ENCODE measurements around the gene ITGA3. TPM values are rescaled to one million over a fixed set of nuclear protein-coding genes. Genes with fewer than 3 reads are reported as not detected.
A peak's percentile ranks its signal among the peaks of the same experiment; 100 is the strongest.

The ITGA3 gene
- polyA plus RNA-seq, 4 donors = 53.5 to 96.4 (median 72.0) TPM

- Histone ChIP-seq H3K27me3 (ENCODE audit: control insufficient read depth in 3 of 3, insufficient read depth in 3 of 3, low read length in 3 of 3) (peaks cover 0 to 16% (median 0%) of the 10 kb centered on the region in 3 donors), H3K4me3 (ENCODE audit: low read depth in 1 of 3, low read length in 3 of 3) (no peak overlapping the region), H3K4me1 (ENCODE audit: control insufficient read depth in 3 of 3, insufficient read depth in 2 of 3, low read depth in 1 of 3, low read length in 2 of 3) (peaks cover 0 to 5% (median 0%) of the 10 kb centered on the region in 3 donors), H3K9me3 (ENCODE audit: control insufficient read depth in 2 of 2, insufficient read depth in 1 of 2, low read depth in 1 of 2, low read length in 1 of 2) (no peaks in the 10 kb centered on the region), H3K36me3 (ENCODE audit: control insufficient read depth in 3 of 3, insufficient read depth in 2 of 3, low read depth in 1 of 3, low read length in 3 of 3) (no peaks in the 10 kb centered on the region), H3K27ac (ENCODE audit: low read depth in 1 of 3, low read length in 2 of 3) (no peak overlapping the region)
- DNase-seq (no peak), FAIRE-seq (no peak)
- 57 to 64% (median 61%) methylated on average over 19 to 20 of the region's 20 CpGs for WGBS, 3 donors
Observed at GRCh38 chr17:50027881-50028735, 27.8 kb upstream of the ITGA3 start.

DNA sequence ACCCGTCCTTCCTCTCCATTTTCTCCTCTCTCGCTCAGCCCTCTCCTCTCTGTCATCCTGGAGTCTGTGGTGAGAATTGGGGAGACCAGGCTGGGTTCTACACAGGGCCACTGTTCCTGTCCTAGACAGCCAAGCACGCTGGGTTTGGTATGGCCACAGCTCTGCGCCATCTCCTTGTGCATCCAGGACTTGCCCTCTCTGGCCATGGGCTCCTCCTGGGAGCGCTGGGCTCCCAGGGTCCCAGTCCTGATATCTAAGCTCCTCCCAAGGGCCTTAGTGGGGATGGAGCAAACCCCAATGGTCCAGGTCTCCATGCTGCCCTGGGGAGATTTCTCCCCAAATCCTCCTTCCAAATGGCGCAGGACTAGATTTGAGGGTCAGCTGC is 27.2 kb upstream of the ITGA3 start:
- H3K4me3 ChIP-seq (ENCODE audit: low read depth in 1 of 3, low read length in 3 of 3) = no peak overlapping the region
- H3K27me3 ChIP-seq (ENCODE audit: control insufficient read depth in 3 of 3, insufficient read depth in 3 of 3, low read length in 3 of 3) = peaks cover 0 to 16% (median 0%) of the 10 kb centered on the region in 3 donors
- no peak for DNase-seq
- no peaks in the 10 kb centered on the region for H3K36me3 ChIP-seq (ENCODE audit: control insufficient read depth in 3 of 3, insufficient read depth in 2 of 3, low read depth in 1 of 3, low read length in 3 of 3)
- FAIRE-seq = no peak
- no peaks in the 10 kb centered on the region for H3K9me3 ChIP-seq (ENCODE audit: control insufficient read depth in 2 of 2, insufficient read depth in 1 of 2, low read depth in 1 of 2, low read length in 1 of 2)
- WGBS, 3 donors = 83 to 85% (median 84%) methylated on average over 6 of the region's 6 CpGs
- no peak overlapping the region for H3K27ac ChIP-seq (ENCODE audit: low read depth in 1 of 3, low read length in 2 of 3)
- peaks cover 0 to 5% (median 0%) of the 10 kb centered on the region in 3 donors for H3K4me1 ChIP-seq (ENCODE audit: control insufficient read depth in 3 of 3, insufficient read depth in 2 of 3, low read depth in 1 of 3, low read length in 2 of 3)

DNA sequence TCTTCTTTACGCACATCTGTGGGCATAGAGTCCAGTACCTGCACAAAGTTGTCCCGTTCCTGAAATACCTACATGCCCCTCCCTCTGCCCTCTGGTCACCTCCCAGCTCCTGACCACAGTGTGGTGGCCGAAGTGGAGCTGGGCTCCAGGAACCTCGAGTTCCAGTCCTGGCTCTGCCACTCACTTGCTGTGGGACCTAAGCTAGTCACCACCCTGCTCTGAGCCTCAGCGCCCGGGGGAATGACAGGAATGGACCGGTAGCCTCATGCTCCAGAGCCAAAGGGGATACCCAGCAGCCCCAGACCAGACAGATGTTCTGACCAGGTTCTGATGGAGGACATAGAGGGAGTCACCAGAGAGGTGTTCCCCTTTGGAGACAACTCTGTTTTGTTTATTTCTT is 26.7 kb upstream of the ITGA3 start:
- peaks cover 0 to 16% (median 0%) of the 10 kb centered on the region in 3 donors for H3K27me3 ChIP-seq (ENCODE audit: control insufficient read depth in 3 of 3, insufficient read depth in 3 of 3, low read length in 3 of 3)
- DNase-seq = no peak
- no peak overlapping the region for H3K27ac ChIP-seq (ENCODE audit: low read depth in 1 of 3, low read length in 2 of 3)
- H3K9me3 ChIP-seq (ENCODE audit: control insufficient read depth in 2 of 2, insufficient read depth in 1 of 2, low read depth in 1 of 2, low read length in 1 of 2) = no peaks in the 10 kb centered on the region
- 76 to 86% (median 85%) methylated on average over 7 of the region's 7 CpGs for WGBS, 3 donors
- no peak for FAIRE-seq
- H3K36me3 ChIP-seq (ENCODE audit: control insufficient read depth in 3 of 3, insufficient read depth in 2 of 3, low read depth in 1 of 3, low read length in 3 of 3) = no peaks in the 10 kb centered on the region
- H3K4me1 ChIP-seq (ENCODE audit: control insufficient read depth in 3 of 3, insufficient read depth in 2 of 3, low read depth in 1 of 3, low read length in 2 of 3) = peaks cover 0 to 5% (median 0%) of the 10 kb centered on the region in 3 donors
- H3K4me3 ChIP-seq (ENCODE audit: low read depth in 1 of 3, low read length in 3 of 3) = no peak overlapping the region

- FAIRE-seq (no peak), DNase-seq (no peak)
- H3K4me3 ChIP-seq (ENCODE audit: low read depth in 1 of 3, low read length in 3 of 3) = no peak overlapping the region
- H3K27ac ChIP-seq (ENCODE audit: low read depth in 1 of 3, low read length in 2 of 3) = no peak overlapping the region
- H3K4me1 ChIP-seq (ENCODE audit: control insufficient read depth in 3 of 3, insufficient read depth in 2 of 3, low read depth in 1 of 3, low read length in 2 of 3) = peaks cover 0 to 27% (median 0%) of the 10 kb centered on the region in 3 donors
- H3K9me3 ChIP-seq (ENCODE audit: control insufficient read depth in 2 of 2, insufficient read depth in 1 of 2, low read depth in 1 of 2, low read length in 1 of 2) = no peaks in the 10 kb centered on the region
- 65 to 86% (median 84%) methylated on average over 6 of the region's 6 CpGs for WGBS, 3 donors
- no peaks in the 10 kb centered on the region for H3K36me3 ChIP-seq (ENCODE audit: control insufficient read depth in 3 of 3, insufficient read depth in 2 of 3, low read depth in 1 of 3, low read length in 3 of 3)
- peaks cover 0 to 6% (median 0%) of the 10 kb centered on the region in 3 donors for H3K27me3 ChIP-seq (ENCODE audit: control insufficient read depth in 3 of 3, insufficient read depth in 3 of 3, low read length in 3 of 3)
Observed at GRCh38 chr17:50033316-50033715, 22.6 kb upstream of the ITGA3 start.

- FAIRE-seq (no peak), DNase-seq (no peak)
- H3K9me3 ChIP-seq (ENCODE audit: control insufficient read depth in 2 of 2, insufficient read depth in 1 of 2, low read depth in 1 of 2, low read length in 1 of 2) = no peaks in the 10 kb centered on the region
- H3K4me1 ChIP-seq (ENCODE audit: control insufficient read depth in 3 of 3, insufficient read depth in 2 of 3, low read depth in 1 of 3, low read length in 2 of 3) = peaks cover 0 to 27% (median 0%) of the 10 kb centered on the region in 3 donors
- no peaks in the 10 kb centered on the region for H3K36me3 ChIP-seq (ENCODE audit: control insufficient read depth in 3 of 3, insufficient read depth in 2 of 3, low read depth in 1 of 3, low read length in 3 of 3)
- H3K27ac ChIP-seq (ENCODE audit: low read depth in 1 of 3, low read length in 2 of 3) = no peak overlapping the region
- no peaks in the 10 kb centered on the region for H3K27me3 ChIP-seq (ENCODE audit: control insufficient read depth in 3 of 3, insufficient read depth in 3 of 3, low read length in 3 of 3)
- no peak overlapping the region for H3K4me3 ChIP-seq (ENCODE audit: low read depth in 1 of 3, low read length in 3 of 3)
- 81 to 87% (median 83%) methylated on average over 16 of the region's 16 CpGs for WGBS, 3 donors
Observed at GRCh38 chr17:50034498-50035364, 21.2 kb upstream of the ITGA3 start.

GRCh38 chr17:50035421-50035879 is 20.5 kb upstream of the ITGA3 start:
- WGBS, 3 donors = 45 to 79% (median 66%) methylated on average over 5 of the region's 5 CpGs
- H3K27ac ChIP-seq (ENCODE audit: low read depth in 1 of 3, low read length in 2 of 3) = no peak overlapping the region

DNA sequence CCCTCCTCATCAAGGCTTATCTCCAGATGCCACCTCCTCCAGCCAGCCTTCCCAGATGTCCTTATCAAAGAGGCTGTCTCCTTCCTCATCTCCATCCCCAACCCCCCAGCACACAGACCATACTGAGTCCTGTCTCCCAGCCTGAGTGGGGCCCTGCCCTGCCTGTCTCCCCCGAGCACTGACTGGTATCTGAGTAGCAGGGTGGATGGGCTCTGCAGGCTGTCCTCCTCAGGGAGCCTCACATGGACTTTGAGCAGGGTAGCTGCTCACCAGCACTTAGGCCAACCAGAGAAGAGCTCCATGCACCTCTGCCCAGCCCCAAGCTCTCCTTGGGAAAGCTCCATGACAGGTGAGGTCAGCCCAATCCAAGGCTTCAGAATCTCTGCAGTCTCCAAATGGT is 20.0 kb upstream of the ITGA3 start:
- DNase-seq (peak in 1 of 2 donors; percentile 58), FAIRE-seq (no peak)
- H3K9me3 ChIP-seq (ENCODE audit: control insufficient read depth in 2 of 2, insufficient read depth in 1 of 2, low read depth in 1 of 2, low read length in 1 of 2) = no peaks in the 10 kb centered on the region
- no peak overlapping the region for H3K4me3 ChIP-seq (ENCODE audit: low read depth in 1 of 3, low read length in 3 of 3)
- no peaks in the 10 kb centered on the region for H3K36me3 ChIP-seq (ENCODE audit: control insufficient read depth in 3 of 3, insufficient read depth in 2 of 3, low read depth in 1 of 3, low read length in 3 of 3)
- H3K27me3 ChIP-seq (ENCODE audit: control insufficient read depth in 3 of 3, insufficient read depth in 3 of 3, low read length in 3 of 3) = no peaks in the 10 kb centered on the region
- H3K27ac ChIP-seq (ENCODE audit: low read depth in 1 of 3, low read length in 2 of 3) = no peak overlapping the region
- WGBS, 3 donors = 47 to 66% (median 50%) methylated on average over 1 of the region's 1 CpG
- H3K4me1 ChIP-seq (ENCODE audit: control insufficient read depth in 3 of 3, insufficient read depth in 2 of 3, low read depth in 1 of 3, low read length in 2 of 3) = peaks cover 0 to 27% (median 0%) of the 10 kb centered on the region in 3 donors

More at GRCh38 chr17:50035421-50035879, 20.5 kb upstream of the ITGA3 start:
- Histone ChIP-seq H3K9me3 (ENCODE audit: control insufficient read depth in 2 of 2, insufficient read depth in 1 of 2, low read depth in 1 of 2, low read length in 1 of 2) (no peaks in the 10 kb centered on the region), H3K4me3 (ENCODE audit: low read depth in 1 of 3, low read length in 3 of 3) (no peak overlapping the region), H3K27me3 (ENCODE audit: control insufficient read depth in 3 of 3, insufficient read depth in 3 of 3, low read length in 3 of 3) (no peaks in the 10 kb centered on the region), H3K4me1 (ENCODE audit: control insufficient read depth in 3 of 3, insufficient read depth in 2 of 3, low read depth in 1 of 3, low read length in 2 of 3) (peaks cover 0 to 27% (median 0%) of the 10 kb centered on the region in 3 donors), H3K36me3 (ENCODE audit: control insufficient read depth in 3 of 3, insufficient read depth in 2 of 3, low read depth in 1 of 3, low read length in 3 of 3) (no peaks in the 10 kb centered on the region)
- DNase-seq (no peak), FAIRE-seq (no peak)

Measured in small intestine (tissue), 7 donors.